Measurements from ENCODE around the gene SCN1B.
"Not testable (repeated sequence)": the region's sequence is repeated elsewhere in the genome, so short reads cannot be mapped to it uniquely, and the experiment has no call there.

Gene SCN1B

GRCh38 chr19:35006999-35007365 lies 23.3 kb upstream of the SCN1B start:
- no peak for DNase-seq (ENCODE audit: extremely low spot score)
- ChIA-PET POLR2A (no interaction called here), CTCF (no interaction called here)
- TF ChIP-seq ARNT (IDR thresholded peaks at IDR 0.05) (no peak), ELF4 (IDR thresholded peaks at IDR 0.05) (no peak), SUZ12 (IDR thresholded peaks at IDR 0.05) (no peak), LEF1 (IDR thresholded peaks at IDR 0.05; ENCODE audit: borderline replicate concordance) (no peak), BHLHE40 (IDR thresholded peaks at IDR 0.05; ENCODE audit: borderline replicate concordance) (no peak), FOXK2 (IDR thresholded peaks at IDR 0.05) (no peak)

GRCh38 chr19:35007427-35007826 lies 22.8 kb upstream of the SCN1B start:
- DNase-seq (ENCODE audit: extremely low spot score); CTCF ChIA-PET; POLR2A ChIA-PET: not testable (repeated sequence)

- TF ChIP-seq FOXK2 (IDR thresholded peaks at IDR 0.05) (no peak), CTBP1 (IDR thresholded peaks at IDR 0.05; ENCODE audit: borderline replicate concordance) (no peak), PKNOX1 (IDR thresholded peaks at IDR 0.05) (no peak), NFRKB (IDR thresholded peaks at IDR 0.05) (no peak), SUZ12 (IDR thresholded peaks at IDR 0.05) (no peak), TARDBP (IDR thresholded peaks at IDR 0.05) (no peak), HDGF (IDR thresholded peaks at IDR 0.05; ENCODE audit: borderline replicate concordance) (no peak), ZNF384 (IDR thresholded peaks at IDR 0.05) (no peak), ELF4 (IDR thresholded peaks at IDR 0.05) (no peak), FOXA1 (IDR thresholded peaks at IDR 0.05) (no peak), LEF1 (IDR thresholded peaks at IDR 0.05; ENCODE audit: borderline replicate concordance) (no peak), FOXM1 (IDR thresholded peaks at IDR 0.05; ENCODE audit: borderline replicate concordance) (no peak), BHLHE40 (IDR thresholded peaks at IDR 0.05; ENCODE audit: borderline replicate concordance) (no peak), ARNT (IDR thresholded peaks at IDR 0.05) (no peak), L3MBTL2 (conservative IDR thresholded peaks at IDR 0.05) (no peak)
- ChIA-PET POLR2A (interaction anchor here (1.7 kb wide), 1 partner anchor 9 kb away, joined by 5 read pairs; the partner anchor contains the start of gene GRAMD1A), CTCF (no interaction called here)
- no peak for DNase-seq (ENCODE audit: extremely low spot score)
These were observed 21.4 kb upstream of the SCN1B start for GRCh38 chr19:35008891-35009341.

GRCh38 chr19:35009424-35010415 lies 20.6 kb upstream of the SCN1B start:
- no peak for TF ChIP-seq HDGF (IDR thresholded peaks at IDR 0.05; ENCODE audit: borderline replicate concordance)
- TF ChIP-seq SP1 (IDR thresholded peaks at IDR 0.05), result no peak
- no peak for TF ChIP-seq PKNOX1 (IDR thresholded peaks at IDR 0.05)
- TF ChIP-seq SUZ12 (IDR thresholded peaks at IDR 0.05), result no peak
- TF ChIP-seq TARDBP (IDR thresholded peaks at IDR 0.05), result no peak
- TF ChIP-seq ELF4 (IDR thresholded peaks at IDR 0.05), result no peak
- no peak for TF ChIP-seq FOXA1 (IDR thresholded peaks at IDR 0.05)
- no peak for TF ChIP-seq ARNT (IDR thresholded peaks at IDR 0.05)
- TF ChIP-seq NFRKB (IDR thresholded peaks at IDR 0.05), result no peak
- no peak for TF ChIP-seq BHLHE40 (IDR thresholded peaks at IDR 0.05; ENCODE audit: borderline replicate concordance)
- no peak for TF ChIP-seq FOXK2 (IDR thresholded peaks at IDR 0.05)
- TF ChIP-seq ZNF384 (IDR thresholded peaks at IDR 0.05), result no peak
- DNase-seq (ENCODE audit: extremely low spot score), result no peak
- ChIA-PET POLR2A (interaction anchor here (1.7 kb wide), 1 partner anchor 10 kb away, joined by 5 read pairs; the partner anchor contains the start of gene GRAMD1A), CTCF (no interaction called here)

- CTCF ChIA-PET, result interaction anchor here (0.6 kb wide), 1 partner anchor 38 kb away, joined by 3 read pairs; no protein-coding TSS in a partner anchor
- POLR2A ChIA-PET, result interaction anchor here (1.2 kb wide), 1 partner anchor 11 kb away, joined by 3 read pairs; the partner anchor contains the start of gene GRAMD1A
- no peak for DNase-seq (ENCODE audit: extremely low spot score)
- TF ChIP-seq PKNOX1 (IDR thresholded peaks at IDR 0.05), result no peak
- no peak for TF ChIP-seq ZNF384 (IDR thresholded peaks at IDR 0.05)
- TF ChIP-seq SUZ12 (IDR thresholded peaks at IDR 0.05), result no peak
- TF ChIP-seq FOXK2 (IDR thresholded peaks at IDR 0.05), result no peak
- no peak for TF ChIP-seq FOXM1 (IDR thresholded peaks at IDR 0.05; ENCODE audit: borderline replicate concordance)
- no peak for TF ChIP-seq BHLHE40 (IDR thresholded peaks at IDR 0.05; ENCODE audit: borderline replicate concordance)
- TF ChIP-seq CTBP1 (IDR thresholded peaks at IDR 0.05; ENCODE audit: borderline replicate concordance), result no peak
- no peak for TF ChIP-seq FOXA1 (IDR thresholded peaks at IDR 0.05)
- no peak for TF ChIP-seq NFRKB (IDR thresholded peaks at IDR 0.05)
- no peak for TF ChIP-seq L3MBTL2 (conservative IDR thresholded peaks at IDR 0.05)
- no peak for TF ChIP-seq TARDBP (IDR thresholded peaks at IDR 0.05)
- no peak for TF ChIP-seq SP1 (IDR thresholded peaks at IDR 0.05)
- no peak for TF ChIP-seq ELF4 (IDR thresholded peaks at IDR 0.05)
- TF ChIP-seq HDGF (IDR thresholded peaks at IDR 0.05; ENCODE audit: borderline replicate concordance), result no peak
- TF ChIP-seq ARNT (IDR thresholded peaks at IDR 0.05), result no peak
- TF ChIP-seq LEF1 (IDR thresholded peaks at IDR 0.05; ENCODE audit: borderline replicate concordance), result no peak
These were observed 19.1 kb upstream of the SCN1B start for GRCh38 chr19:35011091-35011689.

Data from HEK293T (cell line).